ENCODE measurements around the gene GNA15.
"Not testable (repeated sequence)": the region's sequence is repeated elsewhere in the genome, so short reads cannot be mapped to it uniquely, and the experiment has no call there.

The GNA15 gene, protein sequence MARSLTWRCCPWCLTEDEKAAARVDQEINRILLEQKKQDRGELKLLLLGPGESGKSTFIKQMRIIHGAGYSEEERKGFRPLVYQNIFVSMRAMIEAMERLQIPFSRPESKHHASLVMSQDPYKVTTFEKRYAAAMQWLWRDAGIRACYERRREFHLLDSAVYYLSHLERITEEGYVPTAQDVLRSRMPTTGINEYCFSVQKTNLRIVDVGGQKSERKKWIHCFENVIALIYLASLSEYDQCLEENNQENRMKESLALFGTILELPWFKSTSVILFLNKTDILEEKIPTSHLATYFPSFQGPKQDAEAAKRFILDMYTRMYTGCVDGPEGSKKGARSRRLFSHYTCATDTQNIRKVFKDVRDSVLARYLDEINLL

GRCh38 chr19:3135961-3136683 is at the start of gene GNA15:
TSS of gene GNA15 (plus strand) at chr19:3136033. CDS start at chr19:3136451, 418 bp downstream.
- no peak within 1 kb of the TSS for H3K4me3 Mint-ChIP-seq
- DNase-seq (ENCODE audit: low spot score in 2 of 2), result peak; percentile 18 to 35
- peak; percentile 58 for ATAC-seq (ENCODE audit: low read depth)
- H3K27ac Mint-ChIP-seq, result no peak within 1 kb of the TSS
- peaks cover 10% of the 10 kb centered on the region for H3K27me3 Mint-ChIP-seq
- H3K4me1 Mint-ChIP-seq, result peaks cover 14% of the 10 kb centered on the region
- peaks cover 3% of the 10 kb centered on the region for H3K9me3 Mint-ChIP-seq
- H3K36me3 Mint-ChIP-seq, result no peaks in the 10 kb centered on the region

GRCh38 chr19:3087769-3088168 is 48.1 kb upstream of the GNA15 start:
- Mint-ChIP-seq H3K9me3 (no peaks in the 10 kb centered on the region), H3K27me3 (no peaks in the 10 kb centered on the region), H3K4me1 (no peaks in the 10 kb centered on the region), H3K36me3 (no peaks in the 10 kb centered on the region), H3K4me3 (no peak overlapping the region), H3K27ac (no peak overlapping the region)
- ATAC-seq (ENCODE audit: low read depth), result no peak
- DNase-seq (ENCODE audit: low spot score in 2 of 2), result no peak

DNA sequence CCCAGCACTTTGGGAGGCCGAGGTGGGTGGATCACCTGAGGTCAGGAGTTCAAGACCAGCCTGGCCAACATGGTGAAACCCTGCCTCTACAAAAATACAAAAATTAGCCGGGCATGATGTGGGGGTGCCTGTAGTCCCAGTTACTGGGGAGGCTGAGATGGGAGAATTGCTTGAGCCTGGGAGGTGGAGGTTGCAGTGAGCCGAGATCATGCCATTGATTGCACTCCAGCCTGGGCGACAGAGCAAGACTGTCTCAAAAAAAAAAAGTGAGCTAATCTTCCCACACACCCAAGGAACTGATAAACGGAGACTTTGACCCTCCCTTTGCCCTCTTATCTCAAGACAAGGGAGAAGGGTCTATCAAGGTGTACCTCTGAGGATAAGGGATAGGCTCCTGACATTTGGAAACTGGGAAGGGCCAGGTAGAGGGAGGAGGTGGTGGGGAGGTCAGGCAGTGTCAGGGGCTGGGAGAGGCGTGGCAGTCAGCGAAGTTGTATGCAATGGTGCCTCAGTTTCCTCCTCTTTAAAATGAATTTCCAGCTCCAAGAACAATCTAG is 46.5 kb upstream of the GNA15 start:
- not testable (repeated sequence) for ATAC-seq (ENCODE audit: low read depth); H3K9me3 Mint-ChIP-seq; H3K4me1 Mint-ChIP-seq; H3K27ac Mint-ChIP-seq; H3K27me3 Mint-ChIP-seq; DNase-seq (ENCODE audit: low spot score in 2 of 2); H3K36me3 Mint-ChIP-seq; H3K4me3 Mint-ChIP-seq

GRCh38 chr19:3094601-3095440 is 41.0 kb upstream of the GNA15 start:
- Mint-ChIP-seq H3K27ac (no peak overlapping the region), H3K27me3 (peaks cover 3% of the 10 kb centered on the region), H3K4me3 (peak overlapping the region; percentile 77), H3K36me3 (no peaks in the 10 kb centered on the region), H3K4me1 (peaks cover 18% of the 10 kb centered on the region), H3K9me3 (no peaks in the 10 kb centered on the region)
- ATAC-seq (ENCODE audit: low read depth) (peak; percentile 53), DNase-seq (ENCODE audit: low spot score in 2 of 2) (peak; percentile 29 to 56)

- ATAC-seq (ENCODE audit: low read depth) (peak; percentile 11), DNase-seq (ENCODE audit: low spot score in 2 of 2) (no peak)
- no peaks in the 10 kb centered on the region for H3K36me3 Mint-ChIP-seq
- peak overlapping the region; percentile 77 for H3K4me3 Mint-ChIP-seq
- peaks cover 20% of the 10 kb centered on the region for H3K4me1 Mint-ChIP-seq
- no peaks in the 10 kb centered on the region for H3K9me3 Mint-ChIP-seq
- H3K27ac Mint-ChIP-seq, result peak overlapping the region; percentile 14
- H3K27me3 Mint-ChIP-seq, result peaks cover 3% of the 10 kb centered on the region
Measured at GRCh38 chr19:3095441-3096191, 40.2 kb upstream of the GNA15 start.

DNA sequence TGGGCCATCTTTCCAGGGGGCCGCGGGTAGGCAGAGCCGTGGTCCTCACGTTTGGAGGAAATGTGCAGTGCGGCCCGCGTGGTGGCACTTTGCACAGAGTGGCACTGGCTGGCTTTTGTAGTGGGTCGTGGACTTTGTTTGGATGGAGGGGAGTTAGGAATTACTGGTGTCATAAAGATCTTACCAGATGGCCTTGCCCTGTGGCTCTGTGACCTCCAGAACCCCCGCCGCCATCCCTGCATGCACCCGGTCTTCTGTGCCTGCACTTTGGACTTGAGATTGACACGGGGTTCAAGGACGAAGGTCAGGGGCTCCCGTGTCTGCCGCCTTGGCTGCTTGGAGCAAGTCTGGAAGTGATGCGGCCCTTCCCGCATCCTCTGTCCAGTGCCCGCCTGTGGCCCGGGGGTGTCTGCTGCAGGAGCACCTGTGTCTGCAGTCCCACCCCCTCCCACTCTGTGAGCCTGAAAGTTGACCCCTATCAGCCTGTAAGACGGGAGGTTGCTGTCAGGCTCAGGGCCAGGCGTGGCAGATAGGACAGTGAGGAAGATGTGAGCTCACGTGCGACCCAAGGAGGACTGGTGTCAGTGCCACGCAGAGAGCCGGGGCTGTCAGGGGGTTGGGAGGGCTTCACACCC is 39.4 kb upstream of the GNA15 start:
- H3K4me3 Mint-ChIP-seq, result peak overlapping the region; percentile 77
- ATAC-seq (ENCODE audit: low read depth) (no peak), DNase-seq (ENCODE audit: low spot score in 2 of 2) (no peak)
- H3K4me1 Mint-ChIP-seq, result peaks cover 20% of the 10 kb centered on the region
- no peak overlapping the region for H3K27ac Mint-ChIP-seq
- no peaks in the 10 kb centered on the region for H3K9me3 Mint-ChIP-seq
- peaks cover 4% of the 10 kb centered on the region for H3K27me3 Mint-ChIP-seq
- no peaks in the 10 kb centered on the region for H3K36me3 Mint-ChIP-seq

GRCh38 chr19:3096902-3097326 is 38.9 kb upstream of the GNA15 start:
- DNase-seq (ENCODE audit: low spot score in 2 of 2), result no peak
- Mint-ChIP-seq H3K4me1 (peaks cover 20% of the 10 kb centered on the region), H3K9me3 (no peaks in the 10 kb centered on the region), H3K4me3 (no peak overlapping the region), H3K36me3 (no peaks in the 10 kb centered on the region), H3K27me3 (peaks cover 4% of the 10 kb centered on the region), H3K27ac (no peak overlapping the region)
- ATAC-seq (ENCODE audit: low read depth), result no peak

DNA sequence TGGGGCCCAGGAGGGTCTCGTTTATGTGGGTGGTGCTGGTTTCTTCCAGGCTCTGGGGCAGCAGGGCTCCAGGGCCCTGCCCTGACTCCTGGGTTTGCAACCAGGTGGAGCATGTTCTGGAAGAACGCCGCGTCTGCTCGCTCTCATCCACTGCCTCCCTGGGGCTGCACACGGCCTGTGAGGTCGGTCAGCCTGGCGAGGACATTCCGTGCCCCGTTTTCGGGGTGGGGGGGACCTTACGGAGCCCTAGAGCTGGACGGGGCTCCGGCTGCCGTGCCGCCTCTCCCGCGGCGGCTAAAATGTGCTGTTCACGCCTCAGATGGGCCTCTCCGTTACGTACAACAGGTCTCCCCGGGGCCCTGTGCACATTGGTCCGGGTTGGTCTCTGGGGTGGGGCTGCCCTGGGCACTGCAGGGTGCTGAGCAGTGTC is 38.4 kb upstream of the GNA15 start:
- Mint-ChIP-seq H3K27ac (no peak overlapping the region), H3K27me3 (peaks cover 6% of the 10 kb centered on the region), H3K4me3 (no peak overlapping the region), H3K4me1 (peaks cover 22% of the 10 kb centered on the region), H3K36me3 (no peaks in the 10 kb centered on the region), H3K9me3 (no peaks in the 10 kb centered on the region)
- ATAC-seq (ENCODE audit: low read depth) (no peak), DNase-seq (ENCODE audit: low spot score in 2 of 2) (no peak)

GRCh38 chr19:3098141-3098514 is 37.7 kb upstream of the GNA15 start:
- Mint-ChIP-seq H3K9me3 (no peaks in the 10 kb centered on the region), H3K36me3 (no peaks in the 10 kb centered on the region), H3K27me3 (peaks cover 6% of the 10 kb centered on the region), H3K27ac (no peak overlapping the region), H3K4me3 (no peak overlapping the region), H3K4me1 (peaks cover 22% of the 10 kb centered on the region)
- no peak for ATAC-seq (ENCODE audit: low read depth)
- no peak for DNase-seq (ENCODE audit: low spot score in 2 of 2)

DNA sequence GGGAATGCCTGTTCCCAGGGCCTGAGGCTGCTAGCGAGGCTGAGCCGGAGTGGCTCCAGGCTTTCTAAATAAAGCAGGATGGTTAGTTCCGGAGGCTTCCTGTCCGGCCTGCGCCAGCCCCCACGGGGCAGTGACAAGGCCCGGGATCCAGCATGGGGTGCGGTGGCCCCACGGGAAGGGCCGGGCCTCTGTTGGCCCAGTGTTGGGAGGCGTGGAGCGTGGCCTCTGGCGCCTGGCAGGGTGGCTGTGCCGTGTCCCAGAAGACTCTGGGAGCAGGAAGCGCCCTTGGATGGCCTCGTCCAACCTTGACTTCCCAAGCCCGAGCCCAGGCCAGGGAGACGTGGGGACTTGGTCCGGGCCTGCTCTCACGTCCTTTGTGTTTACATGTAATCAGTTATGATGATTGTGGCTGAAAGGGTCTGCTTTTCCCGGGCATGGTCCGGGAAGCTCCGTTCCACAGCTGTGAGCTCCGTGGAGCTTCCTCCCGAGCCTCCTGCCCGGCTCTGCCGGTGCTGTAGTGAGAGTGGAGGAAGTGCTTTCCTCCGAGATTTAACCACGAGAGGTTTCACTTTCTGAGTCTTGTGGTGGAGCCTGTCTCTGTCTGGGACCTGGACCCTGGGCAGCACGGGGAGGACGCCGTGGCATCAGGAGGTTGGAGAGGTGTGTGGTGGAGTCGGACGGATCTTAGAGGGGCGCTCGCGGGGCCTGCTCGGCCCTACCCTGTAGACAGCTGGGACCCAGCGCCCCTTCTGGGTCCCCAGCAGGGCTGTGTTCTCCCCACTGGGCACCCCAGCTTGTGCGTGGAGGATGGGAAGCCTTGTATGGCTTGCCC is 37.1 kb upstream of the GNA15 start:
- H3K4me1 Mint-ChIP-seq, result peaks cover 22% of the 10 kb centered on the region
- peak overlapping the region; percentile 65 for H3K4me3 Mint-ChIP-seq
- H3K9me3 Mint-ChIP-seq, result no peaks in the 10 kb centered on the region
- H3K36me3 Mint-ChIP-seq, result no peaks in the 10 kb centered on the region
- H3K27me3 Mint-ChIP-seq, result peaks cover 6% of the 10 kb centered on the region
- DNase-seq (ENCODE audit: low spot score in 2 of 2) (peak in 1 of 2 donors; percentile 42), ATAC-seq (ENCODE audit: low read depth) (peak; percentile 50)
- H3K27ac Mint-ChIP-seq, result no peak overlapping the region

DNA sequence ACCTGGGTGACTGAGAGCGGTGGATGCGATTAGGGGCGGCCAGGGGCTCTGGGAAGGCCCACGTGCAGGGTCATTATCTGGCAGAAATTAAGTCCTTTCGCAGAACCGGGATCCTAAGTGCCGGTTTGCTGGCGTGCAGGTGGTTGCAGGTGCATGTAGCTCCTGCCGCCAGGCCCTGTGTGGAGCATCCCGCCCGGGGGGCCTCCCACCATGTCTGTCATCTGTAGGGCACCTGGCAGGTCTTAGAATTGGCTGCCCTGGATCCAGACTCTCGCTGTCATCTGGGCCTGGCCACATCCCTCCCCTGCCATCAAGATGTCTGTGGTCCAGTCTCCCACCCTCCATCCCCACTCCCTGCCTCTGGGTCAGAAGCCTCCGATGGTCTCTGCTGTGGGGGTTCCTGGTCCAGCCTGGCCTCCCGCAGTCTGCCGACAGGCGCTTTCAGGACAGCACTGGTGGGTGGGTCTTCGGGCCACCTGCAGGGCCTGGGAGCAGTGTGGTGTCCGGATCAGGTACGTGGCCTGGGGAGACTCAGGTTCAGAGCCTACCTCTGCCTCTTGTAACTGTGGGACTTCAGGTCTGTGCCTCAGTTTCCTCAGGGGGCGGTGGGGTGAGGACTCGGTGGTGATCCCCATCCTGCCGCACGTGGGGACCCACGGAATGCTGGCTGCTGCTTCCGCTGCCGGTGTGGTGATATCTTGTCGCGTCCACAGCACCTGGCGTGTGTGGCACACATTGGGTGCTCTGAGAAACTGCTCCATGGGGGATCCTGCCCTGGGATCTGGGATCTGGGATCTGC is 36.3 kb upstream of the GNA15 start:
- DNase-seq (ENCODE audit: low spot score in 2 of 2) (no peak), ATAC-seq (ENCODE audit: low read depth) (no peak)
- no peak overlapping the region for H3K27ac Mint-ChIP-seq
- H3K36me3 Mint-ChIP-seq, result no peaks in the 10 kb centered on the region
- peaks cover 9% of the 10 kb centered on the region for H3K27me3 Mint-ChIP-seq
- no peaks in the 10 kb centered on the region for H3K9me3 Mint-ChIP-seq
- H3K4me3 Mint-ChIP-seq, result peak overlapping the region; percentile 65
- H3K4me1 Mint-ChIP-seq, result peaks cover 28% of the 10 kb centered on the region

- ATAC-seq (ENCODE audit: low read depth), result no peak
- no peaks in the 10 kb centered on the region for H3K36me3 Mint-ChIP-seq
- peaks cover 9% of the 10 kb centered on the region for H3K27me3 Mint-ChIP-seq
- no peaks in the 10 kb centered on the region for H3K9me3 Mint-ChIP-seq
- H3K4me1 Mint-ChIP-seq, result peaks cover 24% of the 10 kb centered on the region
- H3K4me3 Mint-ChIP-seq, result no peak overlapping the region
- DNase-seq (ENCODE audit: low spot score in 2 of 2), result no peak
- H3K27ac Mint-ChIP-seq, result no peak overlapping the region
Measured at GRCh38 chr19:3100331-3100730, 35.5 kb upstream of the GNA15 start.

Data from memory B cell (primary cell).